CD4-positive, alpha-beta T cell (primary cell): Measurements from ENCODE around the gene IL9R. TPM values are rescaled to one million over a fixed set of nuclear protein-coding genes. Genes with fewer than 3 reads are reported as not detected.

Experiments used
- ATAC-seq: fragments of 200-7000 bp; cut with Tn5 transposase; one replicate; pipeline ENCODE4 v1.10.0; 2022; ENCODE audit warnings: mild to moderate bottlenecking; ENCODE audit not compliant: poor library complexity
- CTCF ChIA-PET: fragments of 350-600 bp; sonication (Branson Sonifier 250); formaldehyde crosslinking; loops from one replicate; lab custom pipeline; 2021; ENCODE audit warnings: antibody characterized with exemption, inconsistent platforms; lab: Charles Lee
- POLR2A ChIA-PET: fragments of 350-600 bp; sonication (Branson Sonifier 250); formaldehyde crosslinking; loops from one replicate; lab custom pipeline; 2021; ENCODE audit warnings: antibody characterized with exemption, inconsistent platforms; lab: Charles Lee
- DNase-seq, 14 experiments: peaks; one replicate each; pipeline ENCODE4 v3.0.0-alpha.2; 2013 to 2020; ENCODE audit warnings: mixed read lengths in 2 of 14
- H3K27ac ChIP-seq, 2 donors: one replicate each; pipeline versions ENCODE4 v1.5.1 to v1.7.0; 2013; ENCODE audit warnings: low read length in 2 of 2, low read depth in 1 of 2, mild to moderate bottlenecking in 1 of 2
- H3K27me3 ChIP-seq, 2 experiments: 1 replicate in 1 of 2; 2 replicates in 1 of 2; pipeline versions ENCODE4 v1.6.1 to v1.7.0; 2013; ENCODE audit warnings: low read length in 2 of 2, control low read depth in 1 of 2, mild to moderate bottlenecking in 1 of 2, moderate library complexity in 1 of 2; ENCODE audit not compliant: insufficient read depth in 2 of 2, control insufficient read depth in 1 of 2
- H3K36me3 ChIP-seq: one replicate; pipeline ENCODE4 v1.6.1; 2013; ENCODE audit warnings: low read length, control low read depth; ENCODE audit not compliant: insufficient read depth
- H3K4me1 ChIP-seq: one replicate; pipeline ENCODE4 v1.6.1; 2013; ENCODE audit warnings: low read length, control low read depth; ENCODE audit not compliant: insufficient read depth
- H3K4me3 ChIP-seq: one replicate; pipeline ENCODE4 v1.5.1; 2013; ENCODE audit warnings: mild to moderate bottlenecking, low read length, moderate library complexity
- H3K9me3 ChIP-seq, 2 experiments: 1 replicate in 1 of 2; 2 replicates in 1 of 2; pipeline versions ENCODE4 v1.6.1 to v1.7.0; 2013; ENCODE audit warnings: low read length in 2 of 2, mild to moderate bottlenecking in 2 of 2, control low read depth in 1 of 2, moderate library complexity in 1 of 2; ENCODE audit not compliant: control insufficient read depth in 1 of 2, insufficient read depth in 1 of 2
- H3K27ac Mint-ChIP-seq: one replicate; pipeline ENCODE4 v1.8.0; 2020; ENCODE audit warnings: mixed read lengths
- H3K27me3 Mint-ChIP-seq: one replicate; pipeline ENCODE4 v1.8.0; 2021; ENCODE audit warnings: mixed read lengths
- H3K36me3 Mint-ChIP-seq: one replicate; pipeline ENCODE4 v1.8.0; 2021; ENCODE audit warnings: low read depth, mixed read lengths
- H3K4me1 Mint-ChIP-seq: one replicate; pipeline ENCODE4 v1.8.0; 2021; ENCODE audit warnings: low read depth, mixed read lengths
- H3K4me3 Mint-ChIP-seq: one replicate; pipeline ENCODE4 v1.8.0; 2020; ENCODE audit warnings: mild to moderate bottlenecking, mixed read lengths
- H3K9me3 Mint-ChIP-seq: one replicate; pipeline ENCODE4 v1.8.0; 2020; ENCODE audit warnings: mixed read lengths
- intact Hi-C, 2 experiments: fragments of 100-400 bp; cut with DNase I in 1 of 2; cut with micrococcal nuclease in 1 of 2; formaldehyde crosslinking; loops; one replicate each; pipeline versions ENCODE4 v1.15.1 to v1.9.0; 2023 to 2025; cut with DNase I, micrococcal nuclease
- total RNA-seq, 174 experiments: library from RNA in 2 of 174; stranded (reverse) in 2 of 174; gene quantifications; one replicate each; pipeline ENCODE4 v1.2.3 and lab custom pipeline; 2021 to 2026
- TF ChIP-seq, protein P1 (sequence below): fragments of 200-600 bp; IDR thresholded peaks from one replicate; pipeline ENCODE4 v1.8.0; 2022; ENCODE audit warnings: antibody characterized with exemption, mild to moderate bottlenecking

The IL9R gene
- total RNA-seq, 2 experiments from 2014 or later: 0.69 to 1.1 TPM

DNA sequence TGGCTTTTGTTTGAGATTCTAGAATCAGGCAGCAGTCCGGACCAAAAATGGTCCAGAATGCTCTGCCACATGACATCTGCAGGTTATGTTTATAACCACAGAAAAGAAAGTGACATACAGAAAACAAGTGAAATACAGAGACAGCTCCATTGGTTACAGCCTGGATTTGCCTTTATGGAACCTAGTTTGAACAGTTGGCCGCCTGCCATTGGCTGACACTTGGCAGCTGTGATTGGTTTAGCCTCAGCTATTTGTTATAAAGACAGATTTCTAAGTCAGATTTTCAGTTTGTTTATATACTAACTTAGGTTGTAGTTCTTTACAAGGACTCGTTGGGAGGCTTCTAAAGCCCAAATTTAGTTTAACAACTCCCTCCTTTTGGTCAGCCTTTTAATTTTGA is 40.8 kb upstream of the IL9R start:
- peaks cover 2% of the 10 kb centered on the region for H3K9me3 Mint-ChIP-seq
- ATAC-seq: no peak
- no peaks in the 10 kb centered on the region for H3K27me3 Mint-ChIP-seq
- no peak overlapping the region for H3K4me3 Mint-ChIP-seq
- intact Hi-C loops: no loop called here
- peaks cover 0 to 13% of the 10 kb centered on the region in 2 experiments for H3K9me3 ChIP-seq
- POLR2A ChIA-PET: no interaction called here
- H3K36me3 Mint-ChIP-seq: no peaks in the 10 kb centered on the region
- H3K36me3 ChIP-seq: no peaks in the 10 kb centered on the region
- no peak overlapping the region for H3K4me3 ChIP-seq
- no peak overlapping the region for H3K27ac Mint-ChIP-seq
- H3K27me3 ChIP-seq: no peaks in the 10 kb centered on the region
- H3K27ac ChIP-seq: no peak overlapping the region
- no peak for DNase-seq
- no peaks in the 10 kb centered on the region for H3K4me1 Mint-ChIP-seq
- CTCF ChIA-PET: no interaction called here
- TF ChIP-seq, protein P1, sequence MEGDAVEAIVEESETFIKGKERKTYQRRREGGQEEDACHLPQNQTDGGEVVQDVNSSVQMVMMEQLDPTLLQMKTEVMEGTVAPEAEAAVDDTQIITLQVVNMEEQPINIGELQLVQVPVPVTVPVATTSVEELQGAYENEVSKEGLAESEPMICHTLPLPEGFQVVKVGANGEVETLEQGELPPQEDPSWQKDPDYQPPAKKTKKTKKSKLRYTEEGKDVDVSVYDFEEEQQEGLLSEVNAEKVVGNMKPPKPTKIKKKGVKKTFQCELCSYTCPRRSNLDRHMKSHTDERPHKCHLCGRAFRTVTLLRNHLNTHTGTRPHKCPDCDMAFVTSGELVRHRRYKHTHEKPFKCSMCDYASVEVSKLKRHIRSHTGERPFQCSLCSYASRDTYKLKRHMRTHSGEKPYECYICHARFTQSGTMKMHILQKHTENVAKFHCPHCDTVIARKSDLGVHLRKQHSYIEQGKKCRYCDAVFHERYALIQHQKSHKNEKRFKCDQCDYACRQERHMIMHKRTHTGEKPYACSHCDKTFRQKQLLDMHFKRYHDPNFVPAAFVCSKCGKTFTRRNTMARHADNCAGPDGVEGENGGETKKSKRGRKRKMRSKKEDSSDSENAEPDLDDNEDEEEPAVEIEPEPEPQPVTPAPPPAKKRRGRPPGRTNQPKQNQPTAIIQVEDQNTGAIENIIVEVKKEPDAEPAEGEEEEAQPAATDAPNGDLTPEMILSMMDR: no peak
- no peaks in the 10 kb centered on the region for H3K4me1 ChIP-seq

DNA sequence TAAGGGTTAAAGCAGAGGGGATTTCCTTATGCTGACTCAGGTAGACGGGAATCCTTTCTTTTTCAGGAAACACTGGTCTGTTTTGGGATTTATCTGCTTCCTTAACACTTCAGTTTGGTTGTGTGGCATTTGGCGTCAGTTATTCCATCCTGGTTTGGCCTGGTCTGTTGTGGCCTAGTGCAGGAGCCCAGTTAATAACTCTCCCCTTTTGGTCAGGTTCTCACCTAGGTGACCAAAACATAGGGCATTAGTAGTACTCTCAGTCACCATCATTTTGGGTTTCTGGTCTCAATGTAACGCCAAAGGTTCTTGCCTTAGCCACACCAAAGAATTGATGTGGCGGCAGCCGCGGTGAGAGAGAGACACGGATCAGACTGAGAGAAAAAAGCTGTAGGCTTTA is 39.7 kb upstream of the IL9R start:
- POLR2A ChIA-PET: no interaction called here
- H3K27me3 Mint-ChIP-seq: no peaks in the 10 kb centered on the region
- no peaks in the 10 kb centered on the region for H3K27me3 ChIP-seq
- no peak overlapping the region for H3K4me3 ChIP-seq
- ATAC-seq (no peak), DNase-seq (no peak)
- H3K36me3 Mint-ChIP-seq: no peaks in the 10 kb centered on the region
- H3K36me3 ChIP-seq: no peaks in the 10 kb centered on the region
- TF ChIP-seq, protein P1: no peak
- H3K27ac Mint-ChIP-seq: no peak overlapping the region
- H3K4me1 Mint-ChIP-seq: no peaks in the 10 kb centered on the region
- H3K4me1 ChIP-seq: no peaks in the 10 kb centered on the region
- H3K4me3 Mint-ChIP-seq: no peak overlapping the region
- peaks cover 4% of the 10 kb centered on the region for H3K9me3 Mint-ChIP-seq
- H3K9me3 ChIP-seq: peaks cover 0 to 13% of the 10 kb centered on the region in 2 experiments
- H3K27ac ChIP-seq: no peak overlapping the region
- intact Hi-C loops: no loop called here
- CTCF ChIA-PET: no interaction called here

DNA sequence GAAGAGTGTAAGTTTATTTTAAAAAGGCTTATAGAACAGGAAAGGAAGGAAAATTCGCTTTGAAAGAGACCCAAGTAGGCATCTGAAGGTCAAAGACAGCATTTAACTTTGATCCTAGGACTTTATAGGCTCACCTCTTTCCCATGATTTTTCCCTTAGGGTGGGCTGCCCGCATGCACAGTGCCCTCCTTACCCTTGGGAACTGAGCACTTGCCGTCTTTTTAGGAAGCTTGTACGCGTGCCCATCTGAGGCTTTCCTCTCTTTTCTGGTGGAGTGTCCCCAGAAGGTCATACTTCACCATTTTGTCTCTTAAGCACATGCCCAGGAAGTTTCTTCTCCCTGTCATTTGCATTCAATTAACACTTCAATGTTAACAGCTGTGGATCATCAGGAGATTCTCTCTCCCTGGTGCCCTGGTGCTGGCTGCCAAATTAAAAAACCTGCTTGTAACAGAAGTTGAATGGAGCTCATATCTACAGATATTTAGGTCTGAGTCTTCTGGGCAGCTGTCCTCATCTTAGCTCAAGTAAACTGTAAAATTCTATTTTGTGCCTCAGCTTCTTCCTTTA is 38.4 kb upstream of the IL9R start:
- no peaks in the 10 kb centered on the region for H3K36me3 Mint-ChIP-seq
- no peaks in the 10 kb centered on the region for H3K4me1 ChIP-seq
- no peaks in the 10 kb centered on the region for H3K4me1 Mint-ChIP-seq
- peaks cover 0 to 9% of the 10 kb centered on the region in 2 experiments for H3K9me3 ChIP-seq
- no peak overlapping the region for H3K4me3 ChIP-seq
- H3K36me3 ChIP-seq: no peaks in the 10 kb centered on the region
- intact Hi-C loops: no loop called here
- no peak overlapping the region for H3K27ac ChIP-seq
- POLR2A ChIA-PET: no interaction called here
- no peak for DNase-seq
- no peaks in the 10 kb centered on the region for H3K27me3 ChIP-seq
- no peaks in the 10 kb centered on the region for H3K27me3 Mint-ChIP-seq
- H3K27ac Mint-ChIP-seq: no peak overlapping the region
- CTCF ChIA-PET: no interaction called here
- H3K4me3 Mint-ChIP-seq: no peak overlapping the region
- H3K9me3 Mint-ChIP-seq: peaks cover 5% of the 10 kb centered on the region
- ATAC-seq: no peak
- TF ChIP-seq, protein P1: no peak
